Mesothelial cell of epicardium (in vitro differentiated cells): ENCODE data around the gene PHACTR3. TPM values are rescaled to one million over a fixed set of nuclear protein-coding genes. Genes with fewer than 3 reads are reported as not detected.

ENCODE experiments used
- DNase-seq, 2 experiments: peaks; one replicate each; pipeline ENCODE4 v3.0.0; 2021; ENCODE audit warnings: low spot score in 2 of 2; ENCODE audit not compliant: unreplicated experiment in 2 of 2
- H3K27ac Mint-ChIP-seq: 2 replicates; pipeline ENCODE4 v1.8.0; 2021; ENCODE audit warnings: mixed read lengths
- H3K27me3 Mint-ChIP-seq: 2 replicates; pipeline ENCODE4 v1.8.0; 2021; ENCODE audit warnings: low read depth, mixed read lengths
- H3K36me3 Mint-ChIP-seq: 2 replicates; pipeline ENCODE4 v1.8.0; 2021; ENCODE audit warnings: mixed read lengths
- H3K4me1 Mint-ChIP-seq: 2 replicates; pipeline ENCODE4 v1.8.0; 2021; ENCODE audit warnings: mixed read lengths
- H3K4me3 Mint-ChIP-seq: 2 replicates; pipeline ENCODE4 v1.8.0; 2021; ENCODE audit warnings: mild to moderate bottlenecking, moderate library complexity, mixed read lengths
- H3K9me3 Mint-ChIP-seq: 2 replicates; pipeline ENCODE4 v1.8.0; 2021; ENCODE audit warnings: mixed read lengths
- CTCF ChIP-seq: fragments of 200-600 bp; sonication (generic); IDR thresholded peaks from one replicate; pipeline ENCODE4 v1.5.0; 2021; ENCODE audit warnings: antibody characterized with exemption; ENCODE audit not compliant: unreplicated experiment
- total RNA-seq: library from RNA; stranded (reverse); gene quantifications from 3 replicates; pipeline ENCODE4 v1.2.1, GENCODE V29; 2021

The PHACTR3 gene
- total RNA-seq, 1 donor from 2014 or later: 0.16 TPM

GRCh38 chr20:59625214-59625922 lies 21.0 kb downstream of the PHACTR3 start:
- Mint-ChIP-seq H3K27me3 (no peaks in the 10 kb centered on the region), H3K4me1 (no peaks in the 10 kb centered on the region), H3K9me3 (peaks cover 66% of the 10 kb centered on the region), H3K36me3 (peaks cover 3% of the 10 kb centered on the region), H3K4me3 (no peak overlapping the region), H3K27ac (no peak overlapping the region)
- DNase-seq: no peak
- no peak for TF ChIP-seq CTCF

- Mint-ChIP-seq H3K4me1 (no peaks in the 10 kb centered on the region), H3K36me3 (peaks cover 3% of the 10 kb centered on the region), H3K27ac (no peak overlapping the region), H3K9me3 (peaks cover 66% of the 10 kb centered on the region), H3K4me3 (no peak overlapping the region), H3K27me3 (no peaks in the 10 kb centered on the region)
- TF ChIP-seq CTCF: no peak
- DNase-seq: no peak
These were observed 23.0 kb downstream of the PHACTR3 start for GRCh38 chr20:59627298-59627697.

- no peak for DNase-seq
- no peak overlapping the region for H3K4me3 Mint-ChIP-seq
- no peak for TF ChIP-seq CTCF
- H3K27ac Mint-ChIP-seq: no peak overlapping the region
- no peaks in the 10 kb centered on the region for H3K27me3 Mint-ChIP-seq
- peaks cover 3% of the 10 kb centered on the region for H3K36me3 Mint-ChIP-seq
- peaks cover 63% of the 10 kb centered on the region for H3K9me3 Mint-ChIP-seq
- no peaks in the 10 kb centered on the region for H3K4me1 Mint-ChIP-seq
These were observed 23.8 kb downstream of the PHACTR3 start for GRCh38 chr20:59628171-59628570.

GRCh38 chr20:59629141-59630045 lies 25.1 kb downstream of the PHACTR3 start:
- no peak for TF ChIP-seq CTCF
- no peak overlapping the region for H3K4me3 Mint-ChIP-seq
- H3K4me1 Mint-ChIP-seq: no peaks in the 10 kb centered on the region
- DNase-seq: no peak
- H3K27me3 Mint-ChIP-seq: no peaks in the 10 kb centered on the region
- H3K9me3 Mint-ChIP-seq: peaks cover 62% of the 10 kb centered on the region
- peaks cover 3% of the 10 kb centered on the region for H3K36me3 Mint-ChIP-seq
- H3K27ac Mint-ChIP-seq: no peak overlapping the region

- H3K4me1 Mint-ChIP-seq: no peaks in the 10 kb centered on the region
- H3K27me3 Mint-ChIP-seq: no peaks in the 10 kb centered on the region
- DNase-seq: no peak
- H3K9me3 Mint-ChIP-seq: peaks cover 62% of the 10 kb centered on the region
- no peak overlapping the region for H3K27ac Mint-ChIP-seq
- TF ChIP-seq CTCF: no peak
- no peak overlapping the region for H3K4me3 Mint-ChIP-seq
- H3K36me3 Mint-ChIP-seq: peaks cover 3% of the 10 kb centered on the region
These were observed 26.2 kb downstream of the PHACTR3 start for GRCh38 chr20:59630526-59630925.
